Osteoblast (primary cell): ENCODE results near the gene ADORA1. TPM values are rescaled to one million over a fixed set of nuclear protein-coding genes. Genes with fewer than 3 reads are reported as not detected.

Experiments used
- DNase-seq: peaks from one replicate; pipeline ENCODE4 v3.0.0; 2011; ENCODE audit warnings: low spot score, mixed read lengths; ENCODE audit not compliant: insufficient read length; ENCODE audit errors: missing footprints
- H2AFZ ChIP-seq: 2 replicates; pipeline ENCODE4 v1.6.0; 2011; ENCODE audit warnings: mild to moderate bottlenecking, low read length
- H3K27ac ChIP-seq: 2 replicates; pipeline ENCODE4 v1.5.1; 2011; ENCODE audit warnings: mild to moderate bottlenecking, low read depth, low read length, moderate library complexity
- H3K27me3 ChIP-seq: 2 replicates; pipeline ENCODE4 v1.6.0; 2012; ENCODE audit warnings: mild to moderate bottlenecking, control low read depth, inconsistent platforms, low read length, moderate library complexity; ENCODE audit not compliant: insufficient read depth
- H3K36me3 ChIP-seq: 2 replicates; pipeline ENCODE4 v1.5.1; 2011; ENCODE audit warnings: mild to moderate bottlenecking, low read length, control low read depth, moderate library complexity; ENCODE audit not compliant: insufficient read depth
- H3K4me1 ChIP-seq: 2 replicates; pipeline ENCODE4 v1.5.1; 2011; ENCODE audit warnings: mild to moderate bottlenecking, low read length, control low read depth, moderate library complexity; ENCODE audit not compliant: insufficient read depth
- H3K4me2 ChIP-seq: 2 replicates; pipeline ENCODE4 v1.6.0; 2011; ENCODE audit warnings: mild to moderate bottlenecking, low read length; ENCODE audit not compliant: insufficient read depth
- H3K4me3 ChIP-seq: fragments of 200-600 bp; sonication (generic); 3 replicates; pipeline ENCODE4 v1.5.1; 2012; ENCODE audit warnings: mild to moderate bottlenecking, low read length, inconsistent platforms; ENCODE audit not compliant: insufficient read depth
- H3K79me2 ChIP-seq: 2 replicates; pipeline ENCODE4 v1.6.0; 2012; ENCODE audit warnings: mild to moderate bottlenecking, low read length, control low read depth, inconsistent platforms; ENCODE audit not compliant: insufficient read depth
- H3K9me3 ChIP-seq: 2 replicates; pipeline ENCODE4 v1.5.1; 2011; ENCODE audit warnings: low read depth, low read length, control low read depth
- H4K20me1 ChIP-seq: 2 replicates; pipeline ENCODE4 v1.6.0; 2012; ENCODE audit warnings: mild to moderate bottlenecking, low read length, control low read depth; ENCODE audit not compliant: insufficient read depth
- CTCF ChIP-seq: IDR thresholded peaks from 2 replicates; pipeline ENCODE4 v1.5.1; 2011; ENCODE audit warnings: mild to moderate bottlenecking, low read depth, low read length, moderate library complexity; ENCODE audit errors: extremely low read depth
- total RNA-seq: library from RNA; depleted of rRNA; stranded (reverse); fragments of >200 nt; gene quantifications from 2 replicates; pipeline ENCODE4 v1.2.3, GENCODE V29; 2012

Gene ADORA1
- total RNA-seq, 1 donor = 4.0 TPM

- TF ChIP-seq CTCF = no peak
- no peak overlapping the region for H3K27ac ChIP-seq
- H2AFZ ChIP-seq = no peak overlapping the region
- H3K4me3 ChIP-seq = no peak overlapping the region
- no peak for DNase-seq
- no peak overlapping the region for H3K4me2 ChIP-seq
- peaks cover 3% of the 10 kb centered on the region for H3K4me1 ChIP-seq
- no peaks in the 10 kb centered on the region for H3K27me3 ChIP-seq
- no peaks in the 10 kb centered on the region for H3K36me3 ChIP-seq
- no peaks in the 10 kb centered on the region for H3K9me3 ChIP-seq
- H4K20me1 ChIP-seq = no peaks in the 10 kb centered on the region
- no peaks in the 10 kb centered on the region for H3K79me2 ChIP-seq
Observed at GRCh38 chr1:203147376-203147775, 19.9 kb downstream of the ADORA1 start.

GRCh38 chr1:203148127-203148526 lies 20.6 kb downstream of the ADORA1 start:
- Histone ChIP-seq H3K36me3 (no peaks in the 10 kb centered on the region), H3K4me3 (no peak overlapping the region), H3K27ac (no peak overlapping the region), H3K4me2 (no peak overlapping the region), H3K4me1 (peaks cover 10% of the 10 kb centered on the region), H3K27me3 (no peaks in the 10 kb centered on the region), H2AFZ (no peak overlapping the region), H4K20me1 (no peaks in the 10 kb centered on the region), H3K9me3 (no peaks in the 10 kb centered on the region), H3K79me2 (no peaks in the 10 kb centered on the region)
- TF ChIP-seq CTCF = peak; percentile 33
- DNase-seq = peak; percentile 41

GRCh38 chr1:203148579-203148978 lies 21.1 kb downstream of the ADORA1 start:
- H3K27ac ChIP-seq = no peak overlapping the region
- no peaks in the 10 kb centered on the region for H3K9me3 ChIP-seq
- H3K79me2 ChIP-seq = no peaks in the 10 kb centered on the region

GRCh38 chr1:203149188-203149840 lies 21.8 kb downstream of the ADORA1 start:
- Histone ChIP-seq H3K4me3 (no peak overlapping the region), H3K27me3 (no peaks in the 10 kb centered on the region), H4K20me1 (no peaks in the 10 kb centered on the region), H3K4me1 (peaks cover 22% of the 10 kb centered on the region), H3K4me2 (no peak overlapping the region), H3K9me3 (no peaks in the 10 kb centered on the region), H3K27ac (no peak overlapping the region), H3K36me3 (no peaks in the 10 kb centered on the region), H3K79me2 (no peaks in the 10 kb centered on the region), H2AFZ (no peak overlapping the region)
- peak; percentile 61 for DNase-seq
- TF ChIP-seq CTCF = no peak

More at GRCh38 chr1:203148579-203148978, 21.1 kb downstream of the ADORA1 start:
- H2AFZ ChIP-seq = no peak overlapping the region
- no peaks in the 10 kb centered on the region for H3K36me3 ChIP-seq
- no peaks in the 10 kb centered on the region for H3K27me3 ChIP-seq
- H3K4me3 ChIP-seq = no peak overlapping the region
- TF ChIP-seq CTCF = no peak
- no peak overlapping the region for H3K4me2 ChIP-seq
- H4K20me1 ChIP-seq = no peaks in the 10 kb centered on the region
- DNase-seq = no peak
- peaks cover 15% of the 10 kb centered on the region for H3K4me1 ChIP-seq
